Stimulated activated CD4-positive, alpha-beta T cell treated with anti-CD3 and anti-CD28 coated beads, Interleukin-12 subunit alpha, Interleukin-12 subunit beta, amount 100 ng/mL, for 24 hours (primary cell): ENCODE data around the gene TEX54.
"Not testable (repeated sequence)": the region's sequence is repeated elsewhere in the genome, so short reads cannot be mapped to it uniquely, and the experiment has no call there.

ENCODE experiments used
- DNase-seq, 2 experiments: peaks; one replicate each; pipeline ENCODE4 v3.0.0-alpha.2; 2020; ENCODE audit warnings: low read depth in 2 of 2

The TEX54 gene

DNA sequence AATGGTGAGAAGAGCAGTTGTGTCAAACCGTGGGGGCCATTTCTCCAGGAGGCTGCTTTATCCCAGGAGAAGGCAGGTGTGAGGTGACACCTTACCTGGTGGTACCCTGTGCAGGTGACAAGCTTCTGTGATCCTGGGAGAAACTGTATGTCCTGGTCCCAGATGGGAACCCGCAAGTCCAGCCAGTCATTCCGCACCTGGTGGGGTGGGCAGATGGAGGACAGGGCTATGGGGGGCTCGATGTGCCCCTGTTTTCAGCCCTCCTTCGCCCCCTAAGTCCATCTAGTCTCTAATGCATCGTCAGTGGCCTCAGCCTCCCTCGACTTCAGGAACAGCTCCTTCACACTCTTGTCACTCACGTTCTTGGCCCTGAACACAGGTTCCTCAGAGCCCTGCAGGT lies 2.7 kb upstream of the TEX54 start:
- DNase-seq, result no peak

DNA sequence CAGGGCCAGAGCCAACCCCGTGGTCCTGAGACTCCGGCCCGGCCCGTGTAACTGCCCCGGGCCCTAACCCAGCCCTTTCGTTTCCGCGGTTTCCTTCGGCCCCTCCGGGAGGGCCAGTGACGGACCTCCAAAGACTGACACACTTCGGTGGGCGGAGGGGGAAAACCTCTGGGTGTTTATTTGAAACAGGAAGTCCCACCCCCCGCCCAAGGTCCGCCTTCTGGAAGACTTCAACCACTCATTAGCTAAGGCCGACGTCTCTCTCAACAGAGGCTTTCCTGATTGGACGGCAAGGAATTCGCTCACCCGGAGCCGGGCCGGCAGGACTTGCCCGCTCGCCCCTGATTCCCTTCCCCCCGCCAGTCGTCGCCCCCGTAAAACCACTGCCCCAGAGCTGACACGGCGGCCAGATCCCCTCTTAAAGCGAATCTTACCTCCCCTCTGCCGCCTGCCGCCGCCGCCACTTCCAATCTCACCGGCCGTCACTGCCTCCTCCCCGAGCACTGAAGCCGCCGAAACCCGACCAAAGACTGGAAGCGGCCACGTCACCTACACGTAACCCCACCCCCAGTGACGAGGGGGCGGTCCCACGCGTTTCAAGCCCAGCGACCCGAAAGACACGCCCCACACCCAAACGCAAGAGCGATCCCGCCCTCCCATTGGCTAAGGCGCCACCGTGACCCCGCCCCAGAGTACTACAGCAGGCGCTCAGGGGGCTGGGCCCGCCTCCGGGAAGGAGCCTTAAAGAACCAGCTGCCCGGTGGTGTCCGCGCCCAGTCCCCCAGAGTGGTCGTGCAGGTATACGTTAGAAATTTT lies 913 bp downstream of the TEX54 start, which contains the start of gene STX5:
TSS of gene STX5 (minus strand) at position 532 of the 816 bp plus-strand sequence. CDS start 808 bp downstream, outside the sequence.
- DNase-seq, result peak; percentile 98 to 100

- DNase-seq, result no peak
Measured at GRCh38 chr11:62830904-62831519, 1.6 kb downstream of the TEX54 start.

GRCh38 chr11:62828130-62828529 lies 4.5 kb downstream of the TEX54 start:
- not testable (repeated sequence) for DNase-seq

GRCh38 chr11:62823677-62824076 lies 9.0 kb downstream of the TEX54 start:
- DNase-seq, result no peak

GRCh38 chr11:62817129-62817528 lies 15.5 kb downstream of the TEX54 start:
- DNase-seq, result no peak

- no peak for DNase-seq
Measured at GRCh38 chr11:62816557-62816956, 16.1 kb downstream of the TEX54 start.

DNA sequence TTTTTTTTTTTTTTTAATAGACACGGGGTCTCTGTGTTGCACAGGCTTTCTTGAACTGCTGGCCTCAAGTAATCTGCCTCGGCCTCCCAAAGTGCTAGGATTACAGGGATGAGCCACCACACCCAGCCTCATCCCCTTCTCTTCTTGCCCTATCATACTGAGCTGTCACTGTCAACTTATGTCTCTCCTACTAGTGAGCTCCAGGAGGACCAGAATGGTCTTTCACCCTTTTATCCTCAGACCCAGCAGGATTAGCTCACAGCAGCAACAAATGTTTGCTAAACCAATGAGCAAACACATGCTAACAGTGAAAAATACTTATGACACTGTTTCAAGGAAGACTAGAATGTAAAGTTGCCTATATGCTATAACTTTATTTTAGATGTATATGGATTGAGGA lies 21.0 kb downstream of the TEX54 start:
- no peak for DNase-seq

GRCh38 chr11:62810748-62811147 lies 21.9 kb downstream of the TEX54 start:
- no peak for DNase-seq

DNA sequence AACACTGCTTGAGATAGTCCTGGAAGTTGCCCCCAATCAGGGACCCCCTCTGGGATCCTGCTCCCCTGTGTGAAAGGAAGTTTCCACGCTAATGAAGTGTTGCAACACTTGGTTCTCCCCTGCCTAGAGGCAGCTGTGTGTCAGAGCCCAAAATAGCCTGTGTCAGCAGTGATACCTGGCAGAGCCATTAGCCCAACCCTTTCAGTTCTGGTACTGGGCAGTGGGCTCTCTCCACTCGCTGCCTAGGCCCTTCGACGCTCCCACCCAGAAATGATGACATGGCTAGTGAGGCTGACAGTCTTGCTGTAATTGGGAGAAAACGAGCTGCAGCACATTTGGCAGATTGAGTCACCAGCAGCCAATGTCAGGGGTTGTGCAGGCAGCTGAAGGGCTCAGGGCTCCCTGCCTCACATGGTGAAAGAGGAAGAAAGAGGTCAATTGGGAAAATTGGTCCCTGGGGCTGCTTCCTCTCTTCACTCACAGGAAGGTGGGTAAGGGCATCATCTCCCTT lies 26.0 kb downstream of the TEX54 start:
- DNase-seq, result no peak

DNA sequence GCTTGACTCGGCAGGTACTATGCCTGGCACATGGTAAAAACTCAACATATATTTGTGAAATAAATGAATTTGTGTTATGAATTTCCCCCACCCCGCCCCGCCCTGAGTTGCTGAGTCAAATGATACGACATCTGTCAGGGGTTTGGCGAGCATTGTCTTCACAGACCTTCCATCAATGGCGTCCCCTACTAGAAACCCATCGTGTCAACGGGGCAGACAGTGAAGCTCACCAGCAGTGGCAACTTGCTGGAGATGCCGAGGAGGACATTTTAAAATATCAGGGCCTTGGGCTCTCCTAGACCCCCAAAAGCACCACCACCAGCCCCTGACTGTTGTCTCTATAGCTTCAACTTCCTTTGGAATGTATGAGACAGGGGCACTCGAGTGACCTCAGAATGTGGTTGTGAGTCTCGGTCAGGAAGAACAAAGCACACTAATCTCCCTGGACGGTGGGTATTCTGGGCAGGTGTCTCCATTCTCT lies 26.6 kb downstream of the TEX54 start:
- DNase-seq, result no peak

- peak; percentile 90 to 95 for DNase-seq
Measured at GRCh38 chr11:62805076-62805892, 27.4 kb downstream of the TEX54 start, which contains the start of gene NXF1. NXF1 (minus strand) TSS chr11:62805440; CDS start chr11:62805356, 84 bp downstream.

- DNase-seq, result no peak
Measured at GRCh38 chr11:62804310-62805075, 28.1 kb downstream of the TEX54 start.

- DNase-seq, result no peak
Measured at GRCh38 chr11:62801071-62801470, 31.6 kb downstream of the TEX54 start.

GRCh38 chr11:62799486-62799885 lies 33.2 kb downstream of the TEX54 start:
- no peak for DNase-seq

DNA sequence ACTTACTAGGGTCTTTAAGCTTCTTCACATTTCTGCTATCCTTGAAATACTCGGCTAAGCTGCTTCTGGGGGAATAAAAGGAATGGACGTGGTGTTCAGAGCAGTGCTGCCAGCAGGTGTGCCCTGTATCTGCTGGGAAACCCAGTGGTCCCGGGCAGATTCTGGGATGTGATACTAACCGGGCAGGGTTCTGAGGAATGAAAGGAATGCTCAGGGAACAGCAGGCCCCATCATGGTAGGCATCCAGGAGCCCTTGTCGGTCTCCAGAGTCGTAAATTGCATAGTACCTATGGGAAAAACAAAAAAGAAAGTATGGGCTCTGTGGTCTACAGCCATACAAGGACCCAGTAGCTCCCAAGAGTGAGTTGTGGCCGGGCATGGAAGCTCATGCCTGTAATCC lies 36.4 kb downstream of the TEX54 start:
- no peak for DNase-seq

DNA sequence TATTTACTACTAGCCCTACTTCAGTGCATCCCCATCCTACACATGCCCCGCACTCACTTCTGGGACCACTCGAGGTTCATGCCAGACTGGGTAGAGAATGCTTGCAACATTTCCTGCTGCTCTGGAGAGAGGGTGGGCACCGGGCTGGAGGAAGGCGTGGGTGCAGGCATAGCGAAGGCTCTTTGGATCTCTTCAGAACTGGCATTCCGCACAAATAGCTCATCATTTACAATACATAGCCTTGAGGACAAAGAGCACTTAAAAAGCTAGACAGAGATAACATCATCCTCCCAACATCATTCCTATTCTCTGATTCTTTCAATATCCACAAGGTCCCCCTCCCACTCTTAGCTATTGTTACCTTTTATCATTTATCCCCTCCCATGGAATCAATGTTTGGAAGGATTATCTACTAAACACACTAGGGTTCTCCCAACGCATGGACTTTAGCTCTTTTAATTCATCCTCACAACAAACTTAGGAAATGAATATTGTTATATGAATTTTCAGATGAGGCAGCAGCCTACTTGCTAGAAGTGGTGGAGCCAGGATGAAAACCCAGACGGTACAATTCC lies 38.4 kb downstream of the TEX54 start:
- DNase-seq, result no peak

- no peak for DNase-seq
Measured at GRCh38 chr11:62792202-62792575, 40.5 kb downstream of the TEX54 start.

DNA sequence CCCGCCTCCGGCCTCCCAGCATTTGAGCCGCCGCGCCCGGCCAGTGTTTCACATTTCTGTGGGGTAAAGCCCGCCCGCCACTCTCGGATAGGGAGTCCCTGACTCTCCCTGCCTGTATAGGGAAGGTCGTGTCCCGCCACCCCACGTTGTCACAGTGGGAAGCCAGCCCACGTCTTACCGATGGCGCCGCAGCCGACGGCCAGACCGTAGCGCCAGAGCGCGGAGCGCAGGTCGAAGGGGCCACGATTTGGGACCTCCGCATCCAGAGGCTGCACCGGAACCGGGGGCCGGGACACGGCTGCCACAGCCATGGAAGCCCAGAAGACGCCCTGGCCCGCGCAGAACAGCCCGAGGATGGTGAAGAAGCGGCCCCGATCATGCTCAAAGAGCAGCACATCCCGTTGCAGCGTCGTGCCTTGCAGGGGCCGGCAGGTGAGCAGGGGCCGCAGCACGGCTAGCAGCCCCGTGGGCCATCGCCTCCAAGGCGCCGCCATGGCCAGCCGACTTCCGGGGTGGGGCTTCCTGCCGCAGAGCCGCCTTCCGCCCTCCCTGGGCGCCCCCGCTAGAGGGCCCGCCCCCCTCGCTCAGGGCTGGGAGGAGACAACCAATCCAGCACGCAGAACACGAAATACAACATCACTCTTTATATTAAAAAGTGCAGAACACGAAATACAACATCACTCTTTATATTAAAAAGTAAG lies 41.0 kb downstream of the TEX54 start, which contains the start of gene TMEM223:
TSS of gene TMEM223 (minus strand) at position 506 of the 701 bp plus-strand sequence. CDS start at position 494, 12 bp downstream.
- DNase-seq, result peak; percentile 78 to 89

DNA sequence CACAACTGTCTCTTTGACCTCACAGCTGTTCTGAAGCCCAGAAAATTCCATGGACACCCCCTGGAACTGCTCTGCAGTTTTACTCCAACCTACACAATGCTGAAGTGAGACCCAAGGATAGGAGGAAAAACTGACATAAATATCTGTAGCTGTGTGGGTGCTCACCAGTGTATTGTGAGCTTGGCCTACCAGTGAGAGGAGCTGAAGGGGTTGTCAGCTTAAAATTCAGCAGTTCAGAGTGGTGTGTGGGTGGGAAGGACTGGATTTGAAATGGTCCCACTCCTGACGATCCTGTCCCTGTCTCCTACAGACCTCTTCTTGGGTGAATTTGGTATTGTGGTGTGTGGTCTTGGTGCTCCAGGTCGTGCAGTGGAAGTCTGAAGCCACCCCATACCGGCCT lies 43.1 kb downstream of the TEX54 start:
- DNase-seq, result no peak
